ENCODE data around the gene DNAH1.

GRCh38 chr3:52293491-52294319 is 22.4 kb upstream of the DNAH1 start:
- TF ChIP-seq CTCF (IDR thresholded peaks at IDR 0.05; ENCODE audit: low read length) (no peak), EZH2 (optimal IDR thresholded peaks at IDR 0.05; ENCODE audit: low read depth, low read length) (no peak)
